Hepatocyte (in vitro differentiated cells): ENCODE results near the gene TBX5. TPM values are rescaled to one million over a fixed set of nuclear protein-coding genes. Genes with fewer than 3 reads are reported as not detected.

ENCODE experiments used
- DNase-seq: peaks from one replicate; pipeline ENCODE4 v3.0.0-alpha.2; 2016; ENCODE audit warnings: low spot score
- H2AFZ ChIP-seq: fragments of 200-600 bp; sonication (generic); 2 replicates; pipeline ENCODE4 v1.6.0; 2016; ENCODE audit warnings: antibody characterized with exemption, mild to moderate bottlenecking
- H3K27ac ChIP-seq: fragments of 200-600 bp; sonication (generic); 2 replicates; pipeline ENCODE4 v1.5.1; 2016; ENCODE audit warnings: mild to moderate bottlenecking
- H3K27me3 ChIP-seq: fragments of 200-600 bp; sonication (generic); 2 replicates; pipeline ENCODE4 v1.6.1; 2016
- H3K36me3 ChIP-seq: fragments of 200-600 bp; sonication (generic); replicated peaks from 2 replicates; pipeline ENCODE4 v1.5.1; 2016; ENCODE audit warnings: low read depth; ENCODE audit not compliant: insufficient read depth
- H3K4me1 ChIP-seq: fragments of 200-600 bp; sonication (generic); 2 replicates; pipeline ENCODE4 v1.5.1; 2016; ENCODE audit warnings: mild to moderate bottlenecking, moderate library complexity; ENCODE audit not compliant: insufficient read depth
- H3K4me2 ChIP-seq: fragments of 200-600 bp; sonication (generic); 2 replicates; pipeline ENCODE4 v1.6.0; 2016
- H3K4me3 ChIP-seq: fragments of 200-600 bp; sonication (generic); 2 replicates; pipeline ENCODE4 v1.5.1; 2016; ENCODE audit warnings: mild to moderate bottlenecking
- H3K79me2 ChIP-seq: fragments of 200-600 bp; sonication (generic); 2 replicates; pipeline ENCODE4 v1.6.0; 2017; ENCODE audit warnings: mild to moderate bottlenecking
- H3K9me2 ChIP-seq: fragments of 200-600 bp; sonication (generic); replicated peaks from 2 replicates; pipeline ENCODE4 v1.6.0; 2017; ENCODE audit warnings: mild to moderate bottlenecking; ENCODE audit not compliant: insufficient read depth
- H3K9me3 ChIP-seq: fragments of 200-600 bp; sonication (generic); 2 replicates; pipeline ENCODE4 v1.5.1; 2016; ENCODE audit warnings: low read depth, mild to moderate bottlenecking
- H4K20me1 ChIP-seq: fragments of 200-600 bp; sonication (generic); 2 replicates; pipeline ENCODE4 v1.6.0; 2016; ENCODE audit warnings: mild to moderate bottlenecking; ENCODE audit not compliant: insufficient read depth, poor library complexity, severe bottlenecking
- EZH2 ChIP-seq: fragments of 200-600 bp; sonication (generic); IDR thresholded peaks from 2 replicates; pipeline ENCODE4 v1.6.1; 2016; ENCODE audit warnings: antibody characterized with exemption, mild to moderate bottlenecking, borderline replicate concordance
- EZH2phosphoT487 ChIP-seq: fragments of 200-600 bp; sonication (generic); IDR thresholded peaks from one replicate; pipeline ENCODE4 v1.6.1; 2018; ENCODE audit warnings: antibody characterized with exemption, mild to moderate bottlenecking, low read depth, moderate library complexity; ENCODE audit not compliant: unreplicated experiment, severe bottlenecking
- WGBS: methylation state at CpG from one replicate; pipeline ENCODE4 v1.1.6; 2016; ENCODE audit warnings: low lambda C conversion rate; ENCODE audit errors: missing lambda C conversion rate; 5-methylcytosine and 5-hydroxymethylcytosine counted together
- polyA plus RNA-seq: library from polyadenylated mRNA; unstranded; fragments of >200 nt; fragmentation: Nextera tagmentation; extraction: Ambion mirVana; gene quantifications from 2 replicates; pipeline ENCODE4 v1.2.1, GENCODE V29; 2016
- total RNA-seq: library from RNA; depleted of rRNA; stranded (reverse); fragments of >200 nt; gene quantifications from 2 replicates; pipeline ENCODE4 v1.2.3, GENCODE V29; 2014
- TF ChIP-seq, protein P1 (sequence below): fragments of 200-600 bp; sonication (generic); IDR thresholded peaks from 2 replicates; pipeline ENCODE4 v1.5.1; 2016; ENCODE audit warnings: antibody characterized with exemption, mild to moderate bottlenecking; ENCODE audit not compliant: poor library complexity

Gene TBX5
- total RNA-seq (12.3 and 13.0 TPM in 2 replicates), polyA plus RNA-seq (6.3 and 10.8 TPM in 2 replicates)

DNA sequence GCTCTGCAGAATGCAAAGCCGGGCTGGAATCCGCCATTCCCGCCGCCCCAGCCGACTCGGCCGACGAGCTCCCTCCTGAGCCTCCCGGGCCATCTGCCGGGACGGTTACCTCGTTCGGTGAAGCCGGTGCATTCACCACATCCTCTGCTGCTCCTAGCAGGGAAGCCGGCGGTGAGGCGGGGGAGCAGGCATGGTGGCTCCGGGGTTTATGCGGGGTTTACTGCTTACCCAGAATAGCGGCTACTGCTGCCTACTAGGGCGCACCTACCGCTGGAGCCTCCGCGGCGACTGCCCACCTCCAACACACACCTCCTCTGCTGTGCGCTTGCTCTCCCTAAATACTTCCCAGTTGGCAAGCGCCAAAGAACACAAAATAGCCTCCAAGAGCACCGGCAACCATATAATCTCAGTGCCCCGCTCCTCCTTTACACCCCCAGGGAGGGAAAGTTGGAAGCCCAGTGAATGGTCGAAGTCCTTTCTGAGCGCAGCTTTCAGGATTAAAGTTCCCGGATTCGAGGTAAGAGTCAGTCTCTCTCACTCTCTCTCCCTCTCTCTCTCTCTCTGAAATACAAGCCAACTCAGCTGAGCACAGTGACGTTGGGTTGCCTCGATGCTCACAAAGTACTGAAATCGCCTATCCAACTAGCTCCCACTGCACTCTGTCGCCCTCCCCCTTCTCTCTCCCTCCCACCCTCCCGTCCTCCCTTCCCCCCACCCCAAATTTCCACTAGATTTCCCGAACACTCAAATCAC, at the start of gene TBX5:
TBX5 (minus strand) TSS at position 626 of the 753 bp plus-strand sequence. CDS start 2,246 bp downstream, outside the sequence.
- Histone ChIP-seq H3K79me2 (peaks cover 77% of the 10 kb centered on the region), H3K9me2 (no peaks in the 10 kb centered on the region), H3K27ac (peak within 1 kb of the TSS; percentile 93), H3K27me3 (peaks cover 98% of the 10 kb centered on the region), H3K4me1 (no peaks in the 10 kb centered on the region), H3K9me3 (no peaks in the 10 kb centered on the region), H3K4me2 (peak within 1 kb of the TSS; percentile 86), H3K36me3 (no peaks in the 10 kb centered on the region), H2AFZ (no peak within 1 kb of the TSS), H3K4me3 (peak within 1 kb of the TSS; percentile 19), H4K20me1 (no peaks in the 10 kb centered on the region)
- peak; percentile 62 for DNase-seq
- 2% methylated on average over 34 of the region's 39 CpGs for WGBS
- TF ChIP-seq EZH2phosphoT487 (peak; percentile 26), EZH2 (peak; percentile 73)
- TF ChIP-seq, protein P1, sequence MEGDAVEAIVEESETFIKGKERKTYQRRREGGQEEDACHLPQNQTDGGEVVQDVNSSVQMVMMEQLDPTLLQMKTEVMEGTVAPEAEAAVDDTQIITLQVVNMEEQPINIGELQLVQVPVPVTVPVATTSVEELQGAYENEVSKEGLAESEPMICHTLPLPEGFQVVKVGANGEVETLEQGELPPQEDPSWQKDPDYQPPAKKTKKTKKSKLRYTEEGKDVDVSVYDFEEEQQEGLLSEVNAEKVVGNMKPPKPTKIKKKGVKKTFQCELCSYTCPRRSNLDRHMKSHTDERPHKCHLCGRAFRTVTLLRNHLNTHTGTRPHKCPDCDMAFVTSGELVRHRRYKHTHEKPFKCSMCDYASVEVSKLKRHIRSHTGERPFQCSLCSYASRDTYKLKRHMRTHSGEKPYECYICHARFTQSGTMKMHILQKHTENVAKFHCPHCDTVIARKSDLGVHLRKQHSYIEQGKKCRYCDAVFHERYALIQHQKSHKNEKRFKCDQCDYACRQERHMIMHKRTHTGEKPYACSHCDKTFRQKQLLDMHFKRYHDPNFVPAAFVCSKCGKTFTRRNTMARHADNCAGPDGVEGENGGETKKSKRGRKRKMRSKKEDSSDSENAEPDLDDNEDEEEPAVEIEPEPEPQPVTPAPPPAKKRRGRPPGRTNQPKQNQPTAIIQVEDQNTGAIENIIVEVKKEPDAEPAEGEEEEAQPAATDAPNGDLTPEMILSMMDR, result no peak

DNA sequence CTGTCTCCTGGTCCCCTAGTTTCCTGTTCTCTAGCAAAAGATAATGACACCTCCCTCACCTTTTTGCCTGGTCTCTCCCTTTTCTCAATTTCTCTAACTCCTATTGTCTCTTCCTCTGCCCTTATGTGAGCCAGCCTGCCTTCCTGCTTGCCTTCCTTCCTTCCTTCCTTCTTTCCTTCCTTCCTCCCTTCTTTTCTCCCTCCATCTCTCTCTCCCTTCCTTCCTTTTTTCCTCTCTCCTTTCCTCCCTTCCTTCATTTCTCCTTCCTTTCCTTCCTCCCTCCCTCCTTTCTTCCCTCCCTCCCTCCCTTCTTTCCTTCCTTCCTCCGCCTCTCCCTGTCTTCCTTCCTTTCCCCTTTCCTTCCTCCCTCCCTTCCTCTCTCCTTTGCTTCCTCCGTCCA, 45.7 kb upstream of the TBX5 start:
- Histone ChIP-seq H3K36me3 (no peaks in the 10 kb centered on the region), H3K79me2 (no peaks in the 10 kb centered on the region), H4K20me1 (no peaks in the 10 kb centered on the region), H3K4me3 (no peak overlapping the region), H2AFZ (no peak overlapping the region), H3K27me3 (peaks cover 77% of the 10 kb centered on the region), H3K4me1 (peaks cover 3% of the 10 kb centered on the region), H3K9me2 (no peaks in the 10 kb centered on the region), H3K9me3 (no peaks in the 10 kb centered on the region), H3K4me2 (no peak overlapping the region), H3K27ac (no peak overlapping the region)
- no peak for DNase-seq
- WGBS, result 50% methylated on average over 2 of the region's 2 CpGs
- TF ChIP-seq EZH2 (no peak), EZH2phosphoT487 (no peak)
- TF ChIP-seq, protein P1, result no peak

DNA sequence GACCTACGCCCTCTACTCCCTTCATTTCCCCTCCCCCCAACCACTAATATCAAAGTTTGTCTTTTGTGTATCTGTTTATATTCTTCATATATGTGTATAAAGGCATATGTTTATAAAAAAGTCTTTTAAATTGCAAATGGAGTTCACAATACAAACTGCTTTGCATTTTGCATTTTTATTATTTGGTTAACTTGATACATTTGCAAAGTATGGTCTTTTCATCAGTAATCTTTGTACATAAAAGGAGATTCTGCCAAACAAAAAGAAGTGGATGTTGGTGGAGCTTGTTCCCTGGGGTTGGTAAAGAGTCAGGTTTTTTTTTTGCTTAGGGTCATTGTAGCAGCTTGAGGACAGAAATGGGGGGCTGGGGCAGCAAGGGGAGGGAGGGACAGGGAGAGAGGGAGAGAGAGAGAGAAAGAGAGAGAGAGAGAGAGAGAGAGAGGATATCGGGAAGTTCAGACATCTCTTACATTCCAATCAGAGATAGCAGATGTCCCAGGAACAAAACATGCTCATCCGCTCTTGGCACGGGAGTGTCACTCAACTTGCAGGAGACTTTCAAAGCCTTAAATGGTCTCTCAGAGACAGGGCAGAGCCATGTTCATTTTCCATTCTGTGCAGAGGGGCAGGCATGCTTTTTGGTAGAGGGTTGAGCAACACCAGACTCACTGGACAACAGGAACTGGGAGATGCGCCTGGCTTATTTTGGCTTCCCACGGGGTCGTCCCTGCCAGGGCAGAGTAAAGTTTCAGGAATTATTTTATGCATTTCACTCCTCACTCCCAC, 44.8 kb upstream of the TBX5 start:
- H3K4me1 ChIP-seq, result peaks cover 8% of the 10 kb centered on the region
- TF ChIP-seq, protein P1, result no peak
- TF ChIP-seq EZH2 (no peak), EZH2phosphoT487 (no peak)
- H4K20me1 ChIP-seq, result no peaks in the 10 kb centered on the region
- peaks cover 84% of the 10 kb centered on the region for H3K27me3 ChIP-seq
- no peak for DNase-seq
- no peaks in the 10 kb centered on the region for H3K9me2 ChIP-seq
- no peak overlapping the region for H3K4me3 ChIP-seq
- no peaks in the 10 kb centered on the region for H3K9me3 ChIP-seq
- 35% methylated on average over 7 of the region's 7 CpGs for WGBS
- no peak overlapping the region for H3K27ac ChIP-seq
- H2AFZ ChIP-seq, result no peak overlapping the region
- H3K4me2 ChIP-seq, result no peak overlapping the region
- no peaks in the 10 kb centered on the region for H3K36me3 ChIP-seq
- H3K79me2 ChIP-seq, result peaks cover 3% of the 10 kb centered on the region
